ENCODE results near the gene ZAR1L.

Gene ZAR1L

DNA sequence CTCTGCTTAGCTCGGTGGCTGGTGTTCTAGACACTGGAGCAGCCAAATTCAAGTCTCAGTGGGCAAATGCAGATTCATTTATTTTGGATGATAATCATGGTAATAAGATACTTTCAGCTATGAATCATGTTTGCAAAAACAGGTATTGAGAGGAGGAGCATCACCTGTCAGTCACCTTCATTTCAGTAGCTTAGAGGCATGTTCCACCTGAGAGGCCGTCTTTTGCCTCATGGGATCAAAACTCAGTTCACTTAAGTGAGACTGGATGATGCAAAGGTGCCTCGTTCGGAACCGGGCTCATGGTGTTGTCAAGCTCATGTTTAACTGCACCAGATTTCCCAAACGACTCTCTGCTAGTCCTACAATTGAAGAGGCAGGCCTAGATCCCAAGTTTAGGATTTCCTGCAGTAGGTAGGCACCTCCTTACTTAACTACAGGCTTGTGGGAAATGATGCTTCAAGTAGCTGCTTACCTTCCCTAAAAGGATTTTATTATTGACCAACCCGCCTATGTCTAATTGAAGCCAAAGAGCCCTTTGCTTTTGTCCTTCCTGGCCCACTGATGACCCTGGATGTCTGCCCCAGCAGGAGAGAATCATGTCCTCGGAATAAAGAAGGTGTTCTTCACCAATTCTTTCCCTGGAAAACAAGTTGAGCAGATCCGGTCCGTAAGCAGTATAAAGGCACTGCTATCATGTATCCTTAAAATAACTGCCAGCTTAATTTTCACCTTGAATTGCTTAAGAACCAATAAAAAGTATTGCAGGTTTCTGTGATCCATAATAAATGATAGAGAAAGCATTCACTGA lies 60.0 kb downstream of the ZAR1L start:
- DNase-seq (ENCODE audit: low read depth) = no peak

DNA sequence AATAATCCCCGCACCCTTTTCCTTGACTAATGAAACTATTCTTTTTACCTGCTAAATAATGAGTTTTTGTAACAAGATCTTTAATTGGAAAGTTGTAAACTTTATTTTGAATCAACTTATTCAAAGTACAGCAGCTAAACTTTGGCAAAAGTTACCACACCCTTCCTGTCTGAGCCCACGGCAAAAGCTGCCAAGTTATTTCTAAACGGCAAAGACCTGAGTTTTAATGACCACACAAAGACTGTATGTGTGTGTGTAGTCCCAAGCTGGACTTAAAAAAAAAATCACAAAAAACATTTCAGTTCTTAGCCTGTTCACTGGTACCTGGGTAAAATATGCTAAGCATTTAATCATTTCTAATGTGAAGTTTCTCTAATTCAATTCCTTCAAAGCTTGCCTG lies 60.7 kb downstream of the ZAR1L start:
- no peak for DNase-seq (ENCODE audit: low read depth)

DNA sequence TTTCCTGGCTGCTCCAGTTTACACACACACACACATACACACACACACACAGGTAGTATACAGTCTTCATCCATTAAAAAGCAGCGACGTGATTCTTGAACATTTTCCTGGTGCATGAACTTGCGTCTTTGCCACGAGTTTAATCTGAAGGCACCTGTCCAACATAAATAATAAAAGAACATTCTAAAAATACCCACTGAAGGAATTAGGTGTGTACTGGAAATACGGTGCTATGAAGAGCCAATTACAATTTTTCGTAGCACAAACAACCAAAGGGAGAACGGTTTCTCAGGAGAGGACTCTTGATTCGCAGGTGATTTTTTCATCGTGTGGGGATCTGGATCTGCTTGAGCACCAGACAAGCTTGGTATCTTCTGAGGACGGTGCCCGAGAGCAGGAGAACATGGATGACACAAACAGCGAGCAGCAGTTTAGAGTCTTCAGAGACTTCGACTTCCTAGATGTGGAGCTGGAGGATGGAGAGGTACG lies 61.2 kb downstream of the ZAR1L start:
- no peak for DNase-seq (ENCODE audit: low read depth)

Measured in activated T-cell treated with anti-CD3 and anti-CD28 coated beads for 24 hours (primary cell).